ENCODE results near the gene EIF3J. TPM values are rescaled to one million over a fixed set of nuclear protein-coding genes. Genes with fewer than 3 reads are reported as not detected.

Gene EIF3J
- total RNA-seq, 1 donor from 2014 or later, result 68.9 TPM

GRCh38 chr15:44584162-44584749, 47.3 kb downstream of the EIF3J start:
- DNase-seq (ENCODE audit: low spot score) (no peak), ATAC-seq (no peak)
- intact Hi-C loops (cut with DNase I), result no loop called here

GRCh38 chr15:44585633-44586032, 48.7 kb downstream of the EIF3J start:
- intact Hi-C loops (cut with DNase I), result no loop called here
- DNase-seq (ENCODE audit: low spot score), result no peak
- ATAC-seq, result no peak

GRCh38 chr15:44588541-44588940, 51.6 kb downstream of the EIF3J start:
- no peak for ATAC-seq
- intact Hi-C loops (cut with DNase I), result no loop called here

GRCh38 chr15:44591326-44591725, 54.4 kb downstream of the EIF3J start:
- no peak for DNase-seq (ENCODE audit: low spot score)
- intact Hi-C loops (cut with DNase I), result loop anchor here (5.0 kb wide), 1 partner anchor 66 kb away; no protein-coding TSS in a partner anchor
- no peak for ATAC-seq

More at GRCh38 chr15:44588541-44588940, 51.6 kb downstream of the EIF3J start:
- DNase-seq (ENCODE audit: low spot score), result no peak

- DNase-seq (ENCODE audit: low spot score) (no peak), ATAC-seq (no peak)
- intact Hi-C loops (cut with DNase I), result loop anchor here (5.0 kb wide), 1 partner anchor 64 kb away; no protein-coding TSS in a partner anchor
Observed at GRCh38 chr15:44593042-44593736, 56.2 kb downstream of the EIF3J start.

- no peak for DNase-seq (ENCODE audit: low spot score)
- intact Hi-C loops (cut with DNase I), result no loop called here
- no peak for ATAC-seq
Observed at GRCh38 chr15:44595246-44595645, 58.3 kb downstream of the EIF3J start.

- intact Hi-C loops (cut with DNase I), result no loop called here
- no peak for DNase-seq (ENCODE audit: low spot score)
- ATAC-seq, result no peak
Observed at GRCh38 chr15:44595656-44596510, 58.9 kb downstream of the EIF3J start.

GRCh38 chr15:44596511-44597010, 59.6 kb downstream of the EIF3J start:
- intact Hi-C loops (cut with DNase I), result no loop called here

GRCh38 chr15:44598066-44598465, 61.1 kb downstream of the EIF3J start:
- intact Hi-C loops (cut with DNase I), result no loop called here
- no peak for DNase-seq (ENCODE audit: low spot score)
- no peak for ATAC-seq

More at GRCh38 chr15:44596511-44597010, 59.6 kb downstream of the EIF3J start:
- ATAC-seq (no peak), DNase-seq (ENCODE audit: low spot score) (no peak)

GRCh38 chr15:44598892-44599291, 61.9 kb downstream of the EIF3J start:
- intact Hi-C loops (cut with DNase I), result no loop called here
- ATAC-seq, result no peak

GRCh38 chr15:44603126-44603525, 66.2 kb downstream of the EIF3J start:
- intact Hi-C loops (cut with DNase I), result no loop called here
- ATAC-seq, result no peak

More at GRCh38 chr15:44598892-44599291, 61.9 kb downstream of the EIF3J start:
- DNase-seq (ENCODE audit: low spot score), result no peak

GRCh38 chr15:44606740-44607139, 69.8 kb downstream of the EIF3J start:
- DNase-seq (ENCODE audit: low spot score) (no peak), ATAC-seq (no peak)
- intact Hi-C loops (cut with DNase I), result no loop called here

More at GRCh38 chr15:44603126-44603525, 66.2 kb downstream of the EIF3J start:
- no peak for DNase-seq (ENCODE audit: low spot score)

Other genes starting within 250 kb of the EIF3J start
- gene GOLM2, start 248.4 kb upstream of the EIF3J start, total RNA-seq, result 119 TPM
- gene CTDSPL2, start 109.5 kb upstream of the EIF3J start, total RNA-seq, result 49.5 TPM
- 88.0 TPM for gene SPG11, start 126.5 kb downstream of the EIF3J start, total RNA-seq
- gene PATL2, start 174.2 kb downstream of the EIF3J start, total RNA-seq, result 2.9 TPM
- gene B2M, start 174.4 kb downstream of the EIF3J start, total RNA-seq, result 1,758 TPM
- gene TRIM69, start 199.4 kb downstream of the EIF3J start, total RNA-seq, result 28.0 TPM

All from sciatic nerve (tissue), 2 donors.